ENCODE data around the gene ANAPC16.

- no peak for TF ChIP-seq EZH2phosphoT487 (IDR thresholded peaks at IDR 0.05; ENCODE audit: insufficient read depth, low read depth)
- TF ChIP-seq EZH2 (IDR thresholded peaks at IDR 0.05; ENCODE audit: insufficient read depth, poor library complexity, severe bottlenecking): no peak
Observed at GRCh38 chr10:72253578-72253977, 37.8 kb downstream of the ANAPC16 start.
